Esophagus mucosa (tissue), 1 donor: ENCODE results near the gene RETREG1. TPM values are rescaled to one million over a fixed set of nuclear protein-coding genes. Genes with fewer than 3 reads are reported as not detected.
"Not testable (repeated sequence)": the region's sequence is repeated elsewhere in the genome, so short reads cannot be mapped to it uniquely, and the experiment has no call there.

Source experiments
- ATAC-seq: fragments of 200-7000 bp; cut with Tn5 transposase; one replicate; pipeline ENCODE4 v1.9.1; 2020
- total RNA-seq: library from RNA; stranded (reverse); gene quantifications from one replicate; pipeline ENCODE4 v1.2.4, GENCODE V29; 2023
- donor health status: DM: yes; HTN: yes; CAD: no.

The RETREG1 gene, protein sequence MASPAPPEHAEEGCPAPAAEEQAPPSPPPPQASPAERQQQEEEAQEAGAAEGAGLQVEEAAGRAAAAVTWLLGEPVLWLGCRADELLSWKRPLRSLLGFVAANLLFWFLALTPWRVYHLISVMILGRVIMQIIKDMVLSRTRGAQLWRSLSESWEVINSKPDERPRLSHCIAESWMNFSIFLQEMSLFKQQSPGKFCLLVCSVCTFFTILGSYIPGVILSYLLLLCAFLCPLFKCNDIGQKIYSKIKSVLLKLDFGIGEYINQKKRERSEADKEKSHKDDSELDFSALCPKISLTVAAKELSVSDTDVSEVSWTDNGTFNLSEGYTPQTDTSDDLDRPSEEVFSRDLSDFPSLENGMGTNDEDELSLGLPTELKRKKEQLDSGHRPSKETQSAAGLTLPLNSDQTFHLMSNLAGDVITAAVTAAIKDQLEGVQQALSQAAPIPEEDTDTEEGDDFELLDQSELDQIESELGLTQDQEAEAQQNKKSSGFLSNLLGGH
- 1.5 TPM for total RNA-seq

- ATAC-seq: peak; percentile 88
Observed at GRCh38 chr5:16616536-16617273, at the start of gene RETREG1. Gene RETREG1, minus strand, starts transcription at chr5:16616997. Its CDS starts 26 bp downstream, at chr5:16616971.

- peak; percentile 47 for ATAC-seq
Observed at GRCh38 chr5:16666130-16666882, 49.5 kb upstream of the RETREG1 start.

- no peak for ATAC-seq
Observed at GRCh38 chr5:16665601-16666000, 48.8 kb upstream of the RETREG1 start.

GRCh38 chr5:16664368-16664767 is 47.6 kb upstream of the RETREG1 start:
- ATAC-seq: no peak

GRCh38 chr5:16663840-16664239 is 47.0 kb upstream of the RETREG1 start:
- no peak for ATAC-seq

DNA sequence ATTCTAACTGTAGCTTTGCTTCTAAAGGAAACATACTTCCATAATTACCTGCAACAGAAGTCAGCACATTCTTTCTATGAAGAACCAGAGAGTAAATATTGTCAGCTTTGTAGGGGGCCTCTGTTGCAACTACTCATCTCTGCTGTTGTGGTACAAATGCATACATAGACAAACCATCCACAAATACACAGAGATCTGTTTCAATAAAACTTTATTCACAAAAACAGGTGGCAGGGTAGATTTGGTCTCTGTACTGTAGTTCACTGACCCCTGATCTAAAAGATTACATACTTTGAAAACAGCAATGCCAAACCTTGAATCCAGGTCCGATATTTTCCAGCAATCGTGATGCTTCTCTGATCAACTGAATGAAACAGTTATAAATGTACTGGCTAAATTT is 44.9 kb upstream of the RETREG1 start:
- ATAC-seq: no peak

DNA sequence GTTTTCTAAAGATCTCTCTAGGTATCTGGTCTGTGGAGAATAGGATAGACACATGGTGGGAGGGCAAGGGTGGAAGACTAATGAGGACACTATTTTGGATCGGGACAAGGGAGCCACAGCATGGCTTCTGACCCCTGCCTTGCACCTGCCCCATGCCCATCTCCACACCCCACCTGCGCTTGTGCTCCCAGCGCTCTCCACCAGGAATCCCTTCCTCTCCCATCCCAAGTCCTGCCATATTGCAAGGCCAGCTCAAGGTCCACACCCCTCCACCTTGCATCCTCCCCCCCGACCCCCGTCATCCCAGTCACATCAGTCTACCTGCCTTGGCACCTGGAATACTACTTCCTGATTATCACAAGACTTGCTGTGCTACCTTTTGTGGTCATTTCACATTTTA is 44.2 kb upstream of the RETREG1 start:
- no peak for ATAC-seq

GRCh38 chr5:16659536-16659935 is 42.7 kb upstream of the RETREG1 start:
- no peak for ATAC-seq

- no peak for ATAC-seq
Observed at GRCh38 chr5:16656561-16657191, 39.9 kb upstream of the RETREG1 start.

- peak; percentile 58 for ATAC-seq
Observed at GRCh38 chr5:16654647-16655334, 38.0 kb upstream of the RETREG1 start.

DNA sequence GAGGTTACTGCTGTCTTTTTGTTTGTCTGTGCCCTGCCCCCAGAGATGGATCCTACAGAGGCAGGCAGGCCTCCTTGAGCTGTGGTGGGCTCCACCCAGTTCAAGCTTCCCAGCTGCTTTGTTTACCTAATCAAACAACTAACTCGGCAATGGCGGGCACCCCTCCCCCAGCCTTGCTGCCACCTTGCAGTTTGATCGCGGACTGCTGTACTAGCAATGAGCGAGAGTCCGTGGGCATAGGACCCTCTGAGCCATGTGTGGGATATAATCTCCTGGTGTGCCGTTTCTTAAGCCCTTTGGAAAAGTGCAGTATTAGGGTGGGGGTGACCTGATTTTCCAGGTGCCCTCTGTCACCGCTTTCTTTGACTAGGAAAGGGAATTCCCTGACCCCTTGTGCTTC is 31.9 kb upstream of the RETREG1 start:
- not testable (repeated sequence) for ATAC-seq

- ATAC-seq: no peak
Observed at GRCh38 chr5:16644301-16644889, 27.6 kb upstream of the RETREG1 start.

DNA sequence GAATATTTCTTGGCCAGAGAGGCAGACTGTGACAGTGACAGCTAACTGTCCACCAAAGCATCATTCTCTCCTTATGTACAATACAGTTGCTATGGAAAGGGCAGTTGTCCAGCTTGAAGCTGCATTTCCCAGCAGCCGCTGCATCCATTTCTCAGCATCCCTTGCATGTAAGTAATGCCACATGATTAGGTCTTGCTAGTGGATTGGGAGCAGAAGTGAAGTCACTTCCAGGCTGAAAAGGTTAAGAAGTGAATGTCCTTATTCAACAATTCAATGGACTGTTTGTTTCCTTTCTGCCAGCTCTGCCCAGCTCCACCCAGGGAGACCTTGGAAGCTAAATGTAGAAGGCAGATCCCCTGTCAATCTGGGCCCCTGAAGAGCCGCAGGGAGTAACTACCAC is 26.1 kb upstream of the RETREG1 start:
- ATAC-seq: no peak

- no peak for ATAC-seq
Observed at GRCh38 chr5:16639206-16639605, 22.4 kb upstream of the RETREG1 start.

GRCh38 chr5:16628376-16628775 is 11.6 kb upstream of the RETREG1 start:
- no peak for ATAC-seq

- no peak for ATAC-seq
Observed at GRCh38 chr5:16626696-16627264, 10.0 kb upstream of the RETREG1 start.

DNA sequence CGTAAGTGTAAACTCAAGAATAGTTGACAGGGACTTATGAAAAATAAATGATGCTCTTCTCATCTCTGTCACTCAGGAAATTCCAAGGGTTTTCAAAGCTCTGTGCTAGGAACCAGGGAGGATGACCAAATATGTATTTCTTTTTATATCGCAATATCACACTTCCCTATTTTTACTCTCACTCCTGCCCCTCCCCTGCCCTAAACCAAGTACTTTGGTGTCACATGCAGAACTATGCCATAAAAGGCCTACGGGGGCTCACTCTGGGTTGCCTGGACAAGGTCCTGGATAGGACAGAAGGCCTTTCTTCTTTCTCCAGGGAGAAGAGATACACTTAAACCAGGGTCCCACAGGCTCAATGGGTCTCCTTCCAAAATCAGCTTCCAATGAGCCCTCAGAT is 8.3 kb upstream of the RETREG1 start:
- no peak for ATAC-seq

GRCh38 chr5:16619136-16619535 is 2.3 kb upstream of the RETREG1 start:
- no peak for ATAC-seq

DNA sequence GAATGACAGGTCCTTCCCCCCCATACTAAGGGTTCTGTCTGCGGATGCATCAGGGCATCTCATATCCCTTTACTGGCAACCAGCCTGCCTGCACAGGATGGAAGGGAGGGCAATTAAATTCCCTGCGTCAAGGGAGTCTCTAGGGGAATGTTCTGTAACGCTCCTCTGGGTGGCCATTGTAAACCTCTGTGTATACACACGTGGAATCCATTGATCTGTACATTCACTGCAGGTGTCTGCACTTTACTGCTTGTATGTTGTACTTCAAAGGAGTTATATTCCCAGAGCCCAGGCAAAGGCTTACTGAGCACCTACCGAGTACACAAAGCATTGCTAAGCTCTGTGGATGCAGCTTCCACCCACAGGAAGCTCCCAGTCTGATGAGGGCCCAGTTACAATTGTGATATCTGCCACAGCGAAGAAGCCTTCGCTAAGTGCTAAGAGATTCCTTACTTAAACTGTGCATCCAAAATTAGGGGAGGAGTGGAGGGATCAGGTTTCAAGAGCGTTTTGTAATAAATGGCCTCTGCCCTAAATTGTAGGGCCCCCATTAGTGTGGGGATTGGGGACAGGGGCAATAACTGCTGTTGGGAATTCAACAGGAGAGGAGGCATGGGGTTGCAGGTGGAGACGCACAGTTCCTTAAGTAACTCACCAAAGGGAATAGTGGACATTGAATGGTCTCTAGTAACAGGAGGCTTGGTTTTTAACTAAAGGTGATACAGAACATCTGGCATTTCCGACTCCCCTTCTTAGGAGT is 1.5 kb upstream of the RETREG1 start:
- no peak for ATAC-seq

DNA sequence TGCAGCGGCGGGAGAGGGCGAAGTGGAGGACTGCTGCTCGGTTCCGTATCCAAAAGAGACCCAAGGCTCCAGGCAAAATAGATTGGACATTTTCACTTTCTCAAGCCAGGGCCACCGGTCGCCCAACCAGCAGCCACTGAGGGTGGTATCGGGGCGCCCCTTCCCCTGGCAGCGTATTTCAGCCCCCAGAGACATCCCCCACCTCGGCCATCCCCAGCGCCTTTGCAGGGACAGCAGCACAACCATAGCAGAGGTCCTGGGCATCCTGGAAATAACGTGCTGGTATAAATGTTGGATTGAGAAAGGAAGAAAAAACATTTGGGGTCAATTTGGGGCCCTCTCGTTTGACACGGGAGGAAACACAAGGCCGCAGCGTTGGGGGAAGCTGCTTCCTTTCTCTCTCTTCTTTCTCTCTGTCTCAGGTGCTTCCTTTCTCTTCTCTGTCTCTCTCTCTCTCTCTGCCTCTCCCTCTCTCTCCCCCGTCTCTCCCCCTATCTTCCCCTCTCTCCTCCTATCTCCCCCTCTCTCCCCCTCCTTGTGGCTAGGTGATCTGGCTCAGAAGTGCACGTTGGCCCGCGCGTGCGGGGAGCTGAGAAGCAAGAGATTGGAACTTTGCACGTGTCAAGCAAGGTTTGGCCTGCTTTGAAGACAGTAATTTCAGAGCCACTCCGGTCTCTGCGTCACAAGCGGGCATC is 624 bp upstream of the RETREG1 start:
- no peak for ATAC-seq
